SKM-1 treated with dmso at 0.1 percent for 144 hours (cell line): ENCODE data around the gene ZNF827.

Source experiments
- DNase-seq: peaks from one replicate; lab custom pipeline; 2025; ENCODE audit not compliant: unreplicated experiment; lab: John Stamatoyannopoulos, UW

Gene ZNF827

GRCh38 chr4:145938618-145939440, at the start of gene ZNF827:
TSS of gene ZNF827 (minus strand) at chr4:145938823. CDS start at chr4:145938407, 416 bp downstream.
- DNase-seq: peak; percentile 81

GRCh38 chr4:145984563-145984962, 45.9 kb upstream of the ZNF827 start:
- DNase-seq: no peak

DNA sequence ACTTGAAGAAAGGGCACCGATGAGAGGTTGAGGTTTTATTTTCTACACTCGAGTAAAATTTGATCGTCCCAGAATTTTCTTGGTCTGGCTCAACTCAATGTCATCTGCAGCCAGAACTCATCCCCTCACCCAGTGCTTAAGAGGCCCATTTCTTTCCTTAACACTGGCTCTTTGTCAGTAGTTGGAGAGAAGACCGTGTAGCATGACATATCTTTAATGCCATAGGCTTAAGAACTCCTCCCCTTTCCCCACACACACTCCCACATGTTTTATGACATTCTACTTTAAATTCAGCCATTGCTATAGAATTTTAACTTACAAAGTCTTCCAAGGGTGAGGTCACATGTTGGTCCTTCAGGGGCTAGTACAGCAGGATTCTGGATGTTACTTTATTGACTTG, 44.2 kb upstream of the ZNF827 start:
- no peak for DNase-seq

- no peak for DNase-seq
Measured at GRCh38 chr4:145979160-145979559, 40.5 kb upstream of the ZNF827 start.

GRCh38 chr4:145976680-145977079, 38.1 kb upstream of the ZNF827 start:
- DNase-seq: no peak

DNA sequence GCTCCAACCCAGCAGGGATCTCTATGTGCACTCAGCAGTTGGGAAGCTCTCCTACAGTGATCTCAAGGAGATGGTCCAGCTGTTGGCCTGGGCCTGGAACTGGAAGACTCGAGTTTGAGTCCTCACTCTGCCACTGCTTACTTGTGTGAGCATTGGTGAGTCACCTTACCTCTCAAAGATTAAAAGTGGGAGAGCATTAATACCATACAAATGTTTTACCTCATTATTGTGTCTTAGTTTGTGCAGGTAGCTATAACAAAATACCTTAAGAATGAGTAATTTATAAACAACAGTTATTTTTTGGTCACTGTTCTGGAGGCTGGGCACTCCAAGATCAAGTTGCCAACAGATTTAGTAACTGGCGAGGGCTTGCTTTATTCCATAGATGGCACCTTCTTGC, 21.4 kb upstream of the ZNF827 start:
- DNase-seq: no peak

GRCh38 chr4:145957302-145957701, 18.7 kb upstream of the ZNF827 start:
- no peak for DNase-seq

GRCh38 chr4:145956288-145956890, 17.8 kb upstream of the ZNF827 start:
- DNase-seq: peak; percentile 37

DNA sequence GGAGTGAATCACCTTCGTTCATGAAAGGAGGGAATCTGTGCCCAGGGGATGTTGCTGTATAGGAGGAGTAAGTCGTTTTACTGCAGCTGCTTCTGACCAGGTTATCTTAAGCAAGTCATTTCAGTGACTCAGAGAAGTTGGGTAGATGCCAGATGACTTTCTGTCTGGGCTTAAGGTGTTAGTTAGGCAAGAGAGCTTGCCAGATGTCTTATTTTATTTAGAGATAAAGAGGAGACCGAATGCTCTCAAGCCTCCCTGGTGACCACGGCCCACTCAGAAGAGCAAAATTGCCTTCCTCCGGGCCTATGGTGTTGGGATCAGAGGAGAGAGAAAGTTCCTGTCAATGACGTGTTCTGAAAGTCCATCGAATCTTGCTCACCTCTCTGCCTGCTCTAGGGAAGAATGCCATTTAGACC, 16.3 kb upstream of the ZNF827 start:
- DNase-seq: no peak

DNA sequence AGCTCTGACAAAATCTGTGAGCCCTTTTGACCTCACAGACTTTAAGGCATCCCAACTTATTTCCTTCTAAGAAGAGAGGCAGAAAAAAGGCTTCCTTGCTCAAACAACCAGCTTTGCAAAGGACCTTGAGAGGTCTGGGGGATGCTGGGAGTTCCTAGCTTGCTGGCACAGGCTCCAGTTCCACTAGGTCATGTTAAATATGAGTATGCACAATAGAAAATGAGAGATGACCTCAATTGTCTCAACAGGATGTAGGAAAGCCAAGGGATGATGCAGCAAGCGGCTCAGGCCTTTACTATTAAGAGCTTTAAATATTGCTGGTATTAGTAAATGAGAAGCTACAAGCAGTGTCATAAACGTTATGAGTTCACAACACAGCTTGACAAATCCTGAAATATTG, 13.3 kb upstream of the ZNF827 start:
- DNase-seq: no peak

DNA sequence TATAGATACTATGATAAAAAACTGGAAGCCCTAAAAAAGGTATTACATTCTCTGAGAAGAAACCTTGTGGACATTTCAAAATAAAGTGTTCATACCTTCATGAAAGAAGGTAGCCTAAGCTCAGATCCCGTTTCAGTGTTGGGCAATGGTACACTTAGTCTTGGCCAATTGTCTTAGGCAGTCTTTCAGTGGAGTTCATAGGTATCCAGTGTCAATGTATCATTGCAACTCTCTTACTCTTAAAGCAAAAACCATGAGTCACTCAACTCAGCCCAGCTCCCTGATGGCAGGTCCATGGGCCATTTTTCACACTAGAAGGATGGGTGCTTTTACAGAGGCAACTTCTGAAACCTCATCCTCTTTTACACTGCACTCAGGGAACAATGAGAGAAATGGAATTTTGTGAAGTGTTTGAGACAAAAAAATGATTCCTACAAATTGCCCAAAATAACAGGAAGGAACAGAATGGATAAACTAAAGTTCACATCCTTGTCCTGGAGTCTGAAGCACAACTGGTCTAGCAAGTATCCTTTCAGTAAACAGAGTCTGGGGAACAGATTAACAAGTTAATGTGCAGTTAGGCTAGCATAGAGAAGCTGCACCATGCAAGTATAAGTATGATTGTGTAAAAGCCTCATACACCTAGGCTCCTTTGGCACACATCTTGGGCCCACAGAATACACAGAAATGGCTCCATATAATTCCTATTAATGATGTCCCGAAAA, 7.0 kb upstream of the ZNF827 start:
- DNase-seq: no peak

GRCh38 chr4:145944886-145945285, 6.3 kb upstream of the ZNF827 start:
- DNase-seq: no peak

- DNase-seq: no peak
Measured at GRCh38 chr4:145939856-145940255, 1.2 kb upstream of the ZNF827 start.

GRCh38 chr4:145939441-145939750, 773 bp upstream of the ZNF827 start:
- no peak for DNase-seq

DNA sequence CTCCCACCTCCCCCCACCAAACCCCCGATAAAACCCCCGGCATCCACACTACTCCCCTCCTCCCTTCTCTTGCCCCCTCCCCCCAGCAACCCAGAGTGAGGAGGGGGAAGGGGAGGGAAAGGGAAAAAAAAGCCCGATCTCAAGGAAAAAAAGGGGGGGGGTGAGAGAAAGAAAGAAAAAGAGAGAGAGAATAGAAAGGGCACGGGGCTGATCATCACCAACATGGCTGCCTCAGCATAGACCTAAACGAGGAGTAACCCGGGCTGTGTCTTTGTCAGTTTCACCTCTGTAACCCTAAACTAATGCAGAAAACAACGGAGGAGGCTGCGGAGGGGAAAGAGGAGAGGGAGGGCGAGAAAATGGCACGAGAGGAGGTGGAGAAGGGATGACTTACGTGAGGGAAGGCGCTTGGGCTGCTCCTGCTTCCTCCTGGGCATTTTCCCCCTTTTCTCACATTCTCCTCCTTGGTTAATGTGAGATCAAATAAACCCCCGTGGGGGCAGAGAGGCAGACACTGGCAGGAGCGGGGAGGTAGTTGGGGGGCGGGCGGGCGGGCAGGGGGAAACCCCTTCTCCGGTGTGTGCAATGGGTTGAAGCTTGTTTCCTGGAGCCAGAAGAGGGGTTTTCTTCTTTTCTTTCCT, 532 bp downstream of the ZNF827 start:
- DNase-seq: no peak

DNA sequence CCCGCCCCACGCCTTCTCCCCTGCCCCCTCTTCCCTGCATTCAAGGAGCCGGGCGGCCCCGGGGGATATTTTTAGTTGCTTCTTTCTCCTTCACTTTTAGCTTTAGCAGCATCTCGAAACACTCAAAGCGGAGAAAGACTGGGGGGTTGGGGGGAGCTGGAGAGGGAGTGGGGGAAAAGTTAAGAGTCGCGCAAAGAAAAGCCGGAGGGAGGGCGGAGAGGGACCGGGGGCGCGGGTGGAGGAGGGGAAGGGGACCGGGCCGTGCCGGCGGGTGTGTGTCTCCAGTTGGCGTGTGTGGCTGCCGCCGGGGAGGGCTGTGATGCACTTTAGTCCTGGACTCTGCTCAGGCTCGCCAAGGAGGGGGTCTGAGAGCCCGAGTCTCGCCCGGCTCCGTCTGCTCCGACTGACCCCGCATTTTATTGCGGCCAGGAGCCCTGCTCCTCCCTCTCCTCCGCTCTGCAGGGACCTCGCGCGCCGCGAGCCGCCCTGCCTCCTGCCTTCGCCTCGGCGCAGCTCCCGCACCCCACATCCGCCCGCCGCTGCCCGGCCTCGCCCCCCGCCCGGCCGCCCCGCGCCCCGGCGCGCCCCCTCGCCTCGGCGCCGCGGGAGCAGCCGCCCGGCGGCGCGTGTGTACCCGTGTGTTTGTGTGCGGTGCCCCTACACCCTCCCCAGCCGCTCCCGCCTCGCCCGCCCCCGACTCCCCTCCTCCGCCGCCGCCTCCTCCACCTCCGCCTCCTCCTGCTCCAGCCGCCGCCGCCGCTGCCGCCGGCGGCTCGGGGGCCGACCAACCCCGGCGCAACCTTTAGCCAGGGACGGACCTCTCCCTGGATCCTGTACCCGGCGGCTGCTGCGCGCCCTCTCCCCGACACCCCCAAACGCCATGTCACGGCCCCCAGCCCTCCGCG, 1.4 kb downstream of the ZNF827 start:
- peak; percentile 44 for DNase-seq

- peak; percentile 84 for DNase-seq
Measured at GRCh38 chr4:145936142-145936996, 2.3 kb downstream of the ZNF827 start.

GRCh38 chr4:145935253-145936141, 3.1 kb downstream of the ZNF827 start:
- peak; percentile 34 for DNase-seq
